GM23338 (cell line): ENCODE measurements around the gene CNTNAP2. TPM values are rescaled to one million over a fixed set of nuclear protein-coding genes. Genes with fewer than 3 reads are reported as not detected.
A peak's percentile ranks its signal among the peaks of the same experiment; 100 is the strongest.

ENCODE experiments used
- ATAC-seq: fragments of 200-7000 bp; cut with Tn5 transposase; 3 replicates; pipeline ENCODE4 v1.9.1; 2020
- DNase-seq: peaks from one replicate; pipeline ENCODE4 v3.0.0-alpha.2; 2015; ENCODE audit warnings: low spot score
- H2AFZ ChIP-seq: fragments of 200-600 bp; sonication (generic); 2 replicates; pipeline ENCODE4 v1.8.0; 2016; ENCODE audit warnings: antibody characterized with exemption, mild to moderate bottlenecking, moderate library complexity
- H3F3A ChIP-seq: fragments of 200-600 bp; sonication (generic); replicated peaks from 2 replicates; pipeline ENCODE4 v1.8.0; 2017; ENCODE audit warnings: antibody characterized with exemption, mixed run types, low read depth
- H3K27ac ChIP-seq: fragments of 200-600 bp; sonication (generic); 2 replicates; pipeline ENCODE4 v1.6.1; 2016; ENCODE audit warnings: low read depth
- H3K27me3 ChIP-seq: fragments of 200-600 bp; sonication (generic); 2 replicates; pipeline ENCODE4 v1.8.0; 2016; ENCODE audit warnings: mild to moderate bottlenecking, mixed run types, moderate library complexity; ENCODE audit not compliant: insufficient read depth
- H3K36me3 ChIP-seq: fragments of 200-600 bp; sonication (generic); 2 replicates; pipeline ENCODE4 v1.8.0; 2016; ENCODE audit warnings: mild to moderate bottlenecking; ENCODE audit not compliant: insufficient read depth
- H3K4me1 ChIP-seq: fragments of 200-600 bp; sonication (generic); 2 replicates; pipeline ENCODE4 v1.8.0; 2016; ENCODE audit warnings: mild to moderate bottlenecking, moderate library complexity; ENCODE audit not compliant: insufficient read depth
- H3K4me2 ChIP-seq: fragments of 200-600 bp; sonication (generic); 2 replicates; pipeline ENCODE4 v1.7.1; 2017; ENCODE audit warnings: mixed run types
- H3K4me3 ChIP-seq: fragments of 200-600 bp; sonication (generic); 2 replicates; pipeline ENCODE4 v1.6.1; 2016; ENCODE audit warnings: mixed run types
- H3K79me2 ChIP-seq: fragments of 200-600 bp; sonication (generic); replicated peaks from 2 replicates; pipeline ENCODE4 v1.8.0; 2017; ENCODE audit warnings: mild to moderate bottlenecking; ENCODE audit not compliant: insufficient read depth
- H3K9me2 ChIP-seq: fragments of 200-600 bp; sonication (generic); 2 replicates; pipeline ENCODE4 v1.8.0; 2017; ENCODE audit not compliant: insufficient read depth
- H4K20me1 ChIP-seq: fragments of 200-600 bp; sonication (generic); replicated peaks from 2 replicates; pipeline ENCODE4 v1.8.0; 2017; ENCODE audit warnings: mild to moderate bottlenecking; ENCODE audit not compliant: insufficient read depth
- H3K27ac Mint-ChIP-seq: 2 replicates; pipeline ENCODE4 v1.8.0; 2020; ENCODE audit warnings: inconsistent platforms, mild to moderate bottlenecking, moderate library complexity, mixed read lengths
- H3K27me3 Mint-ChIP-seq: 3 replicates; pipeline ENCODE4 v1.8.0; 2022; ENCODE audit warnings: low read depth, mild to moderate bottlenecking, moderate library complexity, mixed read lengths, inconsistent platforms; ENCODE audit not compliant: insufficient read depth, poor library complexity
- H3K36me3 Mint-ChIP-seq: 3 replicates; pipeline ENCODE4 v1.8.0; 2021; ENCODE audit warnings: low read depth, mild to moderate bottlenecking, inconsistent platforms, moderate library complexity, mixed read lengths
- H3K4me1 Mint-ChIP-seq: 3 replicates; pipeline ENCODE4 v1.8.0; 2020; ENCODE audit warnings: mild to moderate bottlenecking, inconsistent platforms, mixed read lengths
- H3K4me3 Mint-ChIP-seq: 3 replicates; pipeline ENCODE4 v1.8.0; 2021; ENCODE audit warnings: moderate library complexity, mild to moderate bottlenecking, inconsistent platforms, mixed read lengths
- H3K9me3 Mint-ChIP-seq: 3 replicates; pipeline ENCODE4 v1.8.0; 2020; ENCODE audit warnings: moderate library complexity, mild to moderate bottlenecking, inconsistent platforms, mixed read lengths
- CREB1 ChIP-seq: fragments of 250-450 bp; sonication (Bioruptor Pico); IDR thresholded peaks from 2 replicates; pipeline ENCODE4 v1.5.0; 2020; ENCODE audit warnings: low read depth, mild to moderate bottlenecking, moderate library complexity
- EZH2 ChIP-seq: fragments of 200-600 bp; sonication (generic); IDR thresholded peaks from one replicate; pipeline ENCODE4 v1.8.0; 2017; ENCODE audit warnings: antibody characterized with exemption, mild to moderate bottlenecking, low read depth; ENCODE audit not compliant: unreplicated experiment
- EZH2phosphoT487 ChIP-seq: fragments of 200-600 bp; sonication (generic); IDR thresholded peaks from one replicate; pipeline ENCODE4 v1.8.1; 2018; ENCODE audit warnings: antibody characterized with exemption; ENCODE audit not compliant: unreplicated experiment
- NANOG ChIP-seq: IDR thresholded peaks from 2 replicates; pipeline ENCODE4 v1.6.1; 2016; ENCODE audit warnings: antibody characterized with exemption, borderline replicate concordance
- POLR2AphosphoS5 ChIP-seq: IDR thresholded peaks from 2 replicates; pipeline ENCODE4 v1.6.1; 2016; ENCODE audit warnings: antibody characterized with exemption, low read depth
- STAT1 ChIP-seq: IDR thresholded peaks from one replicate; pipeline ENCODE4 v1.6.1; 2016; ENCODE audit warnings: antibody characterized with exemption; ENCODE audit not compliant: unreplicated experiment
- ZNF331 ChIP-seq: fragments of 250-450 bp; sonication (Bioruptor Pico); IDR thresholded peaks from 2 replicates; pipeline ENCODE4 v1.5.0; 2020; ENCODE audit warnings: low read depth, mild to moderate bottlenecking, moderate library complexity
- polyA plus RNA-seq: library from polyadenylated mRNA; unstranded; fragments of >200 nt; fragmentation: Nextera tagmentation; extraction: Ambion mirVana; gene quantifications from 2 replicates; pipeline ENCODE4 v1.2.1, GENCODE V29; 2016
- total RNA-seq: library from RNA; depleted of rRNA; stranded (reverse); fragments of >200 nt; shearing (Covaris generic); gene quantifications from 2 replicates; pipeline ENCODE4 v1.2.3, GENCODE V29; 2014
- TF ChIP-seq, protein P1 (sequence below), 2 experiments: fragments of 200-600 bp in 1 of 2; sonication (generic) in 1 of 2; conservative IDR thresholded peaks; 2 replicates each; pipeline versions ENCODE4 v1.5.1 to v1.6.1; 2016 to 2017; ENCODE audit warnings: antibody characterized with exemption in 2 of 2, low read depth in 2 of 2, mild to moderate bottlenecking in 2 of 2, moderate library complexity in 1 of 2

CNTNAP2 gene
- total and polyA plus RNA-seq, 2 experiments from 2014 or later: 38.2 to 61.3 TPM

DNA sequence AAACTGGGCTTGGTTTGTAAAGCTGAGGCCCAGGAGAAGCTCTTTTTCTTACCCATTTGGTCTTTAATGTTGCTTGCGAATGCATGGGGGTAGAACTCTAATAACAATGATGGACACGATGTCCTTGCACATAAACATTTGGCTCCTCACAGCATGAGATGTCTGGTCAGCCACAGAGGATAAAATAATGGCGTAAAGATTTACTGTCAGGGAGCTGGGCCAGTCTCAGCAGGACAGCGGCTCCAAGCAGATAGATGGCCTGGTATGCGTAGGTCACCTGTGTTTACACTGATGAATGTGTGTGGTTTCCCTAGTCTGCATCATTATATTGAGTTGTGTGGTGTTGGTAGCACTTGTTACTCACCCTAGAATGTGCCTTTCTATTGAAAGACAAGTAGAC is 537.4 kb downstream of the CNTNAP2 start (continued):
- TF ChIP-seq POLR2AphosphoS5 (no peak), EZH2phosphoT487 (no peak)

- Histone ChIP-seq H3F3A (no peaks in the 10 kb centered on the region), H3K79me2 (no peaks in the 10 kb centered on the region), H3K27ac (no peak overlapping the region), H2AFZ (no peak overlapping the region), H3K27me3 (no peaks in the 10 kb centered on the region), H4K20me1 (no peaks in the 10 kb centered on the region), H3K9me2 (no peaks in the 10 kb centered on the region), H3K4me3 (no peak overlapping the region), H3K4me1 (no peaks in the 10 kb centered on the region), H3K4me2 (no peak overlapping the region), H3K36me3 (no peaks in the 10 kb centered on the region)
- Mint-ChIP-seq H3K9me3 (peaks cover 13% of the 10 kb centered on the region; the same call in 2 of the 3 replicates), H3K36me3 (no peaks in the 10 kb centered on the region), H3K4me1 (no peaks in the 10 kb centered on the region; the same call in 2 of the 3 replicates), H3K27ac (no peak overlapping the region), H3K27me3 (no peaks in the 10 kb centered on the region), H3K4me3 (no peak overlapping the region)
- TF ChIP-seq ZNF331 (CRISPR knock-in tag) (no peak), CREB1 (CRISPR knock-in tag) (no peak), STAT1 (no peak), EZH2phosphoT487 (no peak), EZH2 (no peak), POLR2AphosphoS5 (no peak), NANOG (no peak)
- TF ChIP-seq, protein P1, sequence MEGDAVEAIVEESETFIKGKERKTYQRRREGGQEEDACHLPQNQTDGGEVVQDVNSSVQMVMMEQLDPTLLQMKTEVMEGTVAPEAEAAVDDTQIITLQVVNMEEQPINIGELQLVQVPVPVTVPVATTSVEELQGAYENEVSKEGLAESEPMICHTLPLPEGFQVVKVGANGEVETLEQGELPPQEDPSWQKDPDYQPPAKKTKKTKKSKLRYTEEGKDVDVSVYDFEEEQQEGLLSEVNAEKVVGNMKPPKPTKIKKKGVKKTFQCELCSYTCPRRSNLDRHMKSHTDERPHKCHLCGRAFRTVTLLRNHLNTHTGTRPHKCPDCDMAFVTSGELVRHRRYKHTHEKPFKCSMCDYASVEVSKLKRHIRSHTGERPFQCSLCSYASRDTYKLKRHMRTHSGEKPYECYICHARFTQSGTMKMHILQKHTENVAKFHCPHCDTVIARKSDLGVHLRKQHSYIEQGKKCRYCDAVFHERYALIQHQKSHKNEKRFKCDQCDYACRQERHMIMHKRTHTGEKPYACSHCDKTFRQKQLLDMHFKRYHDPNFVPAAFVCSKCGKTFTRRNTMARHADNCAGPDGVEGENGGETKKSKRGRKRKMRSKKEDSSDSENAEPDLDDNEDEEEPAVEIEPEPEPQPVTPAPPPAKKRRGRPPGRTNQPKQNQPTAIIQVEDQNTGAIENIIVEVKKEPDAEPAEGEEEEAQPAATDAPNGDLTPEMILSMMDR (conservative IDR thresholded peaks at IDR 0.05; ENCODE audit: low read depth in 2 of 2): no peak
- DNase-seq (no peak), ATAC-seq (no peak)
Measured at GRCh38 chr7:146655928-146656797, 539.6 kb downstream of the CNTNAP2 start.

DNA sequence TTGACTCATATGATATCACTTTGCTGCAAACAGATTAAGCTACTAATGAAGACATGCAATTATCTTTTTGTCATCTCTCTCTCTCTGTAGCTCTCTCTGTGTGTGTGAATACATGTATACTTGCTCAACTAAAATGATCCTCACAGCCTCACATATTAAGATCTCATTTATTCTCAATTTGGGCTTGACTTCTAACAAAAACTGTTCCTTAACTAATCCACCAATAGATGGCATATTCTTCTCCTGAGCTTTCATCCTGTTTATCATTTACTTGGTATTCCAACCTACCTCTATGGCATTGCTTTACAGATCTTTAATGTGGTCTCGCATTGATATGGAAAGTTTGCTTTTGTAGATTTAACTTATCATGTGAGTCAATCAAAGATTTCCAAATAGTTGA is 540.4 kb downstream of the CNTNAP2 start:
- no peaks in the 10 kb centered on the region; the same call in 2 of the 3 replicates for H3K4me1 Mint-ChIP-seq
- TF ChIP-seq, protein P1 (conservative IDR thresholded peaks at IDR 0.05; ENCODE audit: low read depth in 2 of 2): peak in 1 of 2 experiments; percentile 12; a peak in 1 of 4 replicates
- no peak for TF ChIP-seq EZH2phosphoT487

More for the DNA sequence above, 540.4 kb downstream of the CNTNAP2 start:
- H3K79me2 ChIP-seq: no peaks in the 10 kb centered on the region
- no peak overlapping the region for H2AFZ ChIP-seq
- H3K4me3 ChIP-seq: no peak overlapping the region
- no peaks in the 10 kb centered on the region for H3K36me3 ChIP-seq
- no peaks in the 10 kb centered on the region for H3K9me2 ChIP-seq
- ATAC-seq: no peak
- H4K20me1 ChIP-seq: no peaks in the 10 kb centered on the region
- no peak overlapping the region for H3K4me2 ChIP-seq
- Mint-ChIP-seq H3K27me3 (no peaks in the 10 kb centered on the region), H3K4me3 (no peak overlapping the region), H3K36me3 (no peaks in the 10 kb centered on the region), H3K9me3 (peaks cover 13% of the 10 kb centered on the region; the same call in 2 of the 3 replicates), H3K27ac (no peak overlapping the region)
- no peaks in the 10 kb centered on the region for H3F3A ChIP-seq
- no peak overlapping the region for H3K27ac ChIP-seq
- no peaks in the 10 kb centered on the region for H3K4me1 ChIP-seq
- DNase-seq: no peak
- H3K27me3 ChIP-seq: no peaks in the 10 kb centered on the region
